Chondrocyte (in vitro differentiated cells): Measurements from ENCODE around the gene SLC22A1. TPM values are rescaled to one million over a fixed set of nuclear protein-coding genes. Genes with fewer than 3 reads are reported as not detected.
"Not testable (repeated sequence)": the region's sequence is repeated elsewhere in the genome, so short reads cannot be mapped to it uniquely, and the experiment has no call there.

Experiments used
- DNase-seq: peaks from one replicate; pipeline ENCODE4 v3.0.0; 2021; ENCODE audit warnings: mixed read lengths, low spot score
- H3K27ac Mint-ChIP-seq: one replicate; pipeline ENCODE4 v1.8.0; 2021; ENCODE audit warnings: mild to moderate bottlenecking, moderate library complexity, mixed read lengths; ENCODE audit not compliant: unreplicated experiment
- H3K27me3 Mint-ChIP-seq: 2 replicates; pipeline ENCODE4 v1.8.0; 2021; ENCODE audit warnings: low read depth, mixed read lengths
- H3K36me3 Mint-ChIP-seq: 2 replicates; pipeline ENCODE4 v1.8.0; 2021; ENCODE audit warnings: low read depth, mixed read lengths
- H3K4me1 Mint-ChIP-seq: 2 replicates; pipeline ENCODE4 v1.8.0; 2021; ENCODE audit warnings: low read depth, mild to moderate bottlenecking, mixed read lengths
- H3K4me3 Mint-ChIP-seq: one replicate; pipeline ENCODE4 v1.8.0; 2021; ENCODE audit warnings: mild to moderate bottlenecking, moderate library complexity, mixed read lengths; ENCODE audit not compliant: unreplicated experiment
- H3K9me3 Mint-ChIP-seq: 2 replicates; pipeline ENCODE4 v1.8.0; 2021; ENCODE audit warnings: low read depth, mixed read lengths
- CTCF ChIP-seq: fragments of 200-600 bp; sonication (generic); IDR thresholded peaks from 2 replicates; pipeline ENCODE4 v1.5.0; 2021; ENCODE audit warnings: antibody characterized with exemption, mild to moderate bottlenecking, moderate library complexity
- total RNA-seq: library from RNA; stranded (reverse); gene quantifications from 3 replicates; pipeline ENCODE4 v1.2.1, GENCODE V29; 2021

Gene SLC22A1
- total RNA-seq, 1 donor from 2014 or later: 2.9 TPM

GRCh38 chr6:160122744-160123143 lies 1.1 kb downstream of the SLC22A1 start:
- no peak for DNase-seq
- Mint-ChIP-seq H3K27ac (no peak overlapping the region), H3K9me3 (no peaks in the 10 kb centered on the region), H3K4me1 (peaks cover 10% of the 10 kb centered on the region), H3K27me3 (no peaks in the 10 kb centered on the region), H3K36me3 (peaks cover 10% of the 10 kb centered on the region), H3K4me3 (no peak overlapping the region)
- no peak for TF ChIP-seq CTCF

GRCh38 chr6:160124007-160124406 lies 2.4 kb downstream of the SLC22A1 start:
- H3K9me3 Mint-ChIP-seq: no peaks in the 10 kb centered on the region
- no peak for DNase-seq
- H3K27ac Mint-ChIP-seq: no peak overlapping the region
- TF ChIP-seq CTCF: no peak
- peaks cover 8% of the 10 kb centered on the region for H3K36me3 Mint-ChIP-seq
- H3K4me1 Mint-ChIP-seq: peaks cover 10% of the 10 kb centered on the region
- H3K4me3 Mint-ChIP-seq: no peak overlapping the region
- H3K27me3 Mint-ChIP-seq: no peaks in the 10 kb centered on the region

GRCh38 chr6:160124605-160125004 lies 3.0 kb downstream of the SLC22A1 start:
- Mint-ChIP-seq H3K27ac (no peak overlapping the region), H3K4me1 (peaks cover 7% of the 10 kb centered on the region), H3K27me3 (no peaks in the 10 kb centered on the region), H3K36me3 (peaks cover 8% of the 10 kb centered on the region), H3K4me3 (no peak overlapping the region), H3K9me3 (no peaks in the 10 kb centered on the region)
- TF ChIP-seq CTCF: no peak
- no peak for DNase-seq

GRCh38 chr6:160125105-160125504 lies 3.5 kb downstream of the SLC22A1 start:
- not testable (repeated sequence) for H3K27ac Mint-ChIP-seq, H3K4me3 Mint-ChIP-seq, H3K36me3 Mint-ChIP-seq, H3K9me3 Mint-ChIP-seq, H3K4me1 Mint-ChIP-seq, DNase-seq, H3K27me3 Mint-ChIP-seq

- no peak for TF ChIP-seq CTCF
- Mint-ChIP-seq H3K4me1 (peaks cover 8% of the 10 kb centered on the region), H3K36me3 (peaks cover 13% of the 10 kb centered on the region), H3K27me3 (no peaks in the 10 kb centered on the region), H3K9me3 (no peaks in the 10 kb centered on the region), H3K27ac (no peak overlapping the region), H3K4me3 (no peak overlapping the region)
- DNase-seq: no peak
These were observed 5.9 kb downstream of the SLC22A1 start for GRCh38 chr6:160127270-160128124.
